GM10266 (cell line): ENCODE results near the gene GPR158.

Source experiments
- DNase-seq: peaks from one replicate; pipeline ENCODE4 v3.0.0; 2012; ENCODE audit errors: extremely low spot score
- TF ChIP-seq, protein P1 (sequence below): IDR thresholded peaks from 2 replicates; pipeline ENCODE4 v1.5.1; 2012; ENCODE audit warnings: mild to moderate bottlenecking, low read depth; ENCODE audit not compliant: control insufficient read depth, insufficient read depth; ENCODE audit errors: missing control alignments

GPR158 gene

DNA sequence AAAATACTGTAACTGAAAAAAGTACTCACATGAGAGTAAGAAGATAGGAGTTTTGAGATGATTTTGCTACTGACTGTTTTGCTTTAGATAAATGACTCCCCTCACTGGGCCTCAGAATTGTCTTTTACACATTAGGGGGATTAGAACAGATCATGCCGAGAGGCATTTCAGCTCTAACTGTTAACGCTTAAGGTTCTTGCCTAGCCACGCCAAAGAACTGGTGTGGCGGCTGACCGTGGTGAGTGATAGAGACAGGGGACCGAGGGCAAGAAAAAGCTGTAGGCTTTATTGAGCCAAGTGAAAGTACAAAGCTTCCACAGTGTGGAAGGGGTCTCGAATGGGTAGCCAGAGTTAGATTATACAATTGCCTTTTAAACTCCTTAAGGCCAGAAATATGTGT is 390.8 kb downstream of the GPR158 start:
- TF ChIP-seq, protein P1, sequence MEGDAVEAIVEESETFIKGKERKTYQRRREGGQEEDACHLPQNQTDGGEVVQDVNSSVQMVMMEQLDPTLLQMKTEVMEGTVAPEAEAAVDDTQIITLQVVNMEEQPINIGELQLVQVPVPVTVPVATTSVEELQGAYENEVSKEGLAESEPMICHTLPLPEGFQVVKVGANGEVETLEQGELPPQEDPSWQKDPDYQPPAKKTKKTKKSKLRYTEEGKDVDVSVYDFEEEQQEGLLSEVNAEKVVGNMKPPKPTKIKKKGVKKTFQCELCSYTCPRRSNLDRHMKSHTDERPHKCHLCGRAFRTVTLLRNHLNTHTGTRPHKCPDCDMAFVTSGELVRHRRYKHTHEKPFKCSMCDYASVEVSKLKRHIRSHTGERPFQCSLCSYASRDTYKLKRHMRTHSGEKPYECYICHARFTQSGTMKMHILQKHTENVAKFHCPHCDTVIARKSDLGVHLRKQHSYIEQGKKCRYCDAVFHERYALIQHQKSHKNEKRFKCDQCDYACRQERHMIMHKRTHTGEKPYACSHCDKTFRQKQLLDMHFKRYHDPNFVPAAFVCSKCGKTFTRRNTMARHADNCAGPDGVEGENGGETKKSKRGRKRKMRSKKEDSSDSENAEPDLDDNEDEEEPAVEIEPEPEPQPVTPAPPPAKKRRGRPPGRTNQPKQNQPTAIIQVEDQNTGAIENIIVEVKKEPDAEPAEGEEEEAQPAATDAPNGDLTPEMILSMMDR: no peak
- DNase-seq: no peak

GRCh38 chr10:25573316-25573715 is 398.5 kb downstream of the GPR158 start:
- TF ChIP-seq, protein P1: no peak
- DNase-seq: no peak

DNA sequence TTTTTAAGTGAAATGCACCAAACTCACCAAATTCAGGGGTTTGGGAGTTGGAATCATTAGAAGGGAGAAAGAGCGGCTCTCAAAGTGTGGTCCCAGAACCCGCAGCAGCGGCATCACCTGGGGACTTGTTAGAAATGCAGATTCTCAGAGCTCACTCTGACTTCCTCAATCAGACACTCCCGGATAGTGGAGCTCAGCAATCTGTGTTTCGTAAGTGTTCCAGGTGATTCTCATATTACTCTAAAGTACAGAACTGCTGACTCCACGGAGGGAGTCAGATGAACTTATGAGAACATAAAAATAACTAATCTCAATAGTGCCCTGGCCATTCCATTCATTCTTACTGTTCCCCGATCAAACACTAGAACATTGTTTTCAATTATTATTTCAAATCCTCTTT is 400.5 kb downstream of the GPR158 start:
- TF ChIP-seq, protein P1: no peak
- DNase-seq: no peak

GRCh38 chr10:25578061-25578460 is 403.3 kb downstream of the GPR158 start:
- DNase-seq: no peak
- TF ChIP-seq, protein P1: no peak

GRCh38 chr10:25582961-25583360 is 408.2 kb downstream of the GPR158 start:
- TF ChIP-seq, protein P1: no peak

DNA sequence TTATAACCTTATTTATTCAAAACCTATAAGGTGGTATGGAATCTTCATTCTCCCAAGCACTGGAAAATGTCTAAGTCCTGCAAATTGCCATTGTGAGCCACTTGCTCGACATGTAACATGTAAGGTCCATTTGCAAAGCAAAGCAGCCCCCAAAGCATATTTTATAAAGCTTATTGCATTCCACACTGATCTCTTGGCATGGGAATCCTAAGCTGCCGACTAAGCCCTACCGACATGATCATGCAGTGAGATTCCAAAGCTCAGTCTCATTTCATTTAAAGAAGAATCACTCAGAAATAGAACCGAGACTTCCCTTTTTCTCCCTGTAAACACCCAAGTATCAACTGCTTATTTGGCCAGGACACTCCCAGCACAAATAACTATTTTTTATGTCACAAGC is 425.9 kb downstream of the GPR158 start:
- no peak for DNase-seq
- TF ChIP-seq, protein P1: no peak

More at GRCh38 chr10:25582961-25583360, 408.2 kb downstream of the GPR158 start:
- no peak for DNase-seq

- TF ChIP-seq, protein P1: no peak
- no peak for DNase-seq
Measured at GRCh38 chr10:25604591-25604990, 429.8 kb downstream of the GPR158 start.
